Activated CD8-positive, alpha-beta T cell treated with anti-CD3 and anti-CD28 coated beads, Interleukin-2, amount 10 ng/mL, durations not matched to agents 7 days and 5 days (primary cell): Measurements from ENCODE around the gene MOV10L1. TPM values are rescaled to one million over a fixed set of nuclear protein-coding genes. Genes with fewer than 3 reads are reported as not detected.
A peak's percentile ranks its signal among the peaks of the same experiment; 100 is the strongest.
"Not testable (repeated sequence)": the region's sequence is repeated elsewhere in the genome, so short reads cannot be mapped to it uniquely, and the experiment has no call there.

Source experiments
- ATAC-seq: fragments of 150-1000 bp; cut with Tn5 transposase; one replicate; pipeline ENCODE4 v1.10.0; 2021; ENCODE audit warnings: moderate library complexity
- CTCF ChIA-PET: fragments of 350-600 bp; sonication (Branson Sonifier 250); formaldehyde crosslinking; loops from one replicate; lab custom pipeline; 2021; ENCODE audit warnings: antibody characterized with exemption; lab: Charles Lee
- POLR2A ChIA-PET: fragments of 350-600 bp; sonication (Branson Sonifier 250); formaldehyde crosslinking; loops from one replicate; lab custom pipeline; 2021; ENCODE audit warnings: antibody characterized with exemption; lab: Charles Lee
- DNase-seq: peaks from one replicate; pipeline ENCODE4 v3.0.0-alpha.2; 2020
- H3K27ac Mint-ChIP-seq: one replicate; pipeline ENCODE4 v1.8.0; 2021; ENCODE audit warnings: mild to moderate bottlenecking, mixed read lengths
- H3K27me3 Mint-ChIP-seq: one replicate; pipeline ENCODE4 v1.8.0; 2021; ENCODE audit warnings: low read depth, mixed read lengths
- H3K36me3 Mint-ChIP-seq: one replicate; pipeline ENCODE4 v1.8.0; 2021; ENCODE audit warnings: low read depth, mixed read lengths
- H3K4me1 Mint-ChIP-seq: one replicate; pipeline ENCODE4 v1.8.0; 2021; ENCODE audit warnings: low read depth, mixed read lengths
- H3K4me3 Mint-ChIP-seq: one replicate; pipeline ENCODE4 v1.8.0; 2021; ENCODE audit warnings: mild to moderate bottlenecking, mixed read lengths
- H3K9me3 Mint-ChIP-seq: one replicate; pipeline ENCODE4 v1.8.0; 2022; ENCODE audit warnings: mixed read lengths; ENCODE audit not compliant: insufficient read depth
- total RNA-seq, 2 experiments: library from RNA; stranded (reverse); gene quantifications; one replicate each; pipeline ENCODE4 v1.2.3, GENCODE V29; 2021

The MOV10L1 gene
- total RNA-seq, 2 experiments from 2014 or later, result not detected

- Mint-ChIP-seq H3K27ac (no peak overlapping the region), H3K4me1 (peaks cover 3% of the 10 kb centered on the region), H3K9me3 (peaks cover 18% of the 10 kb centered on the region), H3K36me3 (no peaks in the 10 kb centered on the region), H3K4me3 (no peak overlapping the region), H3K27me3 (no peaks in the 10 kb centered on the region)
- ChIA-PET POLR2A (interaction anchor here (2.4 kb wide), 1 partner anchor 27 kb away, joined by 17 read pairs; no protein-coding TSS in a partner anchor), CTCF (interaction anchor here (0.6 to 2.1 kb wide), 3 partner anchors 44 to 64 kb away, joined by 3 to 8 read pairs (median 4); no protein-coding TSS in a partner anchor)
- ATAC-seq, result no peak
- DNase-seq, result no peak
Observed at GRCh38 chr22:50084614-50085021, 5.2 kb upstream of the MOV10L1 start.

DNA sequence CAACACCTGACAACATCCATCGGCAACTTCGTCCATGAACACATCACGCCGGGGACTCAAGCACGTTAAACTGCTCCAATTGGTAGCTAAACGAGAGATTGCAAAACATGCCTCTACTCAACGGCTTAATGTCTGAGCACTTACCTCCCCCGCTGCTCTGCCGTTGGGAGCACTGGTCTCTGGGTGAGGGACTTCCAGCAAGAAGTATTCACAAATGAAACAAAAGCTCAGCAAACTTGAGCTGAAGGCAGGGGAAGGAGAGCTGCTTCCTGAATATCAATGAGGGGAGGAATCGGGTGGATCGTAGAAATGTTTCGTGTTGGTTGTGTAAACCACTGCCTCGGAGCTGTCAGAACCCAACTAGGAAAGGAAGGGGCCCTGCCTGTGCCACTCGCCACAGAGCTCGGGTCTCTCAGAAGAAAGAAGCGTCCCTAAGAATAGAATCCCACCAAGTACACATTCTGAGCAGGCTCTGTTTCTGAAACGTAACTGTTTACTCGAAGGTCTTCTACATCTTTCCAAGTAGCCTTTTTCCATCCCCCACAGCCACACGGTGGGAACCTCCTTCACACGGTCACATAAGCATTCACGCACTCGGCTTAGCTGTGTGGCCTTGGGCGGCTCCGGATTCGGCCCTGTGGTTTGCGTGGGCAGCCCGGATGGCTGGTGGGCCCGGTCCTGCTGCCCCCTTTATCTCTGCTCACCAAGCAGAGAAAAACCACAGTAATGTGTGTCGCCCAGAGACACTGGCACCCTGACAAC, 4.4 kb upstream of the MOV10L1 start, which contains the start of gene MLC1:
Gene MLC1 (minus strand): TSS at position 216 of the 762 bp plus-strand sequence. CDS start 524 bp downstream, outside the sequence.
- CTCF ChIA-PET, result interaction anchor here (0.6 to 2.1 kb wide), 8 partner anchors 20 to 318 kb away, joined by 3 to 9 read pairs (median 4); no protein-coding TSS in a partner anchor
- peaks cover 18% of the 10 kb centered on the region for H3K9me3 Mint-ChIP-seq
- H3K4me1 Mint-ChIP-seq, result peaks cover 3% of the 10 kb centered on the region
- no peaks in the 10 kb centered on the region for H3K27me3 Mint-ChIP-seq
- POLR2A ChIA-PET, result interaction anchor here (1.3 to 2.4 kb wide), 2 partner anchors 20 to 27 kb away, joined by 4 to 17 read pairs; no protein-coding TSS in a partner anchor
- H3K27ac Mint-ChIP-seq, result no peak within 1 kb of the TSS
- no peak within 1 kb of the TSS for H3K4me3 Mint-ChIP-seq
- DNase-seq, result peak; percentile 53
- no peaks in the 10 kb centered on the region for H3K36me3 Mint-ChIP-seq
- ATAC-seq, result no peak

DNA sequence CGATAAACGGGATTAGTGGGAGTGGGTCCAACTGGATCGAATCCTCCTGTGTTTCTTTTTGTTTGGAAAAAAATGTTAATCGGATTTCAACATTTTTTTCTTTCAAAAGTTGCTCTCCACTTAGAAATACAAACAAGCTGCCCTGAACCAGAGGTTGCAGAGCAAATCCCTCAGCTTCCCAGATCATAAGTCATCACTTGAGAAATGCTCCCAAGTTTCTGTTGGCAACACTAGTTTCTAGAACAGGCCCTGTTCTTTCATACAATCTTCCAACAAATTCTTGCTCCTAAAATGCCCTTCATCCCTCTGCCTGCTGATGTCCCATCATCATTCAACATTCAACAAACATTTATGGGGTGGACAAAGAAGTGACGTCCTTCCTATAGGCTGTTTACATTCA, 3.3 kb upstream of the MOV10L1 start:
- Mint-ChIP-seq H3K27ac (no peak overlapping the region), H3K36me3 (no peaks in the 10 kb centered on the region), H3K4me1 (peaks cover 3% of the 10 kb centered on the region), H3K4me3 (no peak overlapping the region), H3K9me3 (peaks cover 18% of the 10 kb centered on the region), H3K27me3 (no peaks in the 10 kb centered on the region)
- ATAC-seq (no peak), DNase-seq (no peak)
- POLR2A ChIA-PET, result interaction anchor here (1.3 to 2.4 kb wide), 2 partner anchors 21 to 25 kb away, joined by 4 to 17 read pairs; no protein-coding TSS in a partner anchor
- CTCF ChIA-PET, result interaction anchor here (1.0 to 2.1 kb wide), 6 partner anchors 19 to 319 kb away, joined by 3 to 9 read pairs (median 4); no protein-coding TSS in a partner anchor

DNA sequence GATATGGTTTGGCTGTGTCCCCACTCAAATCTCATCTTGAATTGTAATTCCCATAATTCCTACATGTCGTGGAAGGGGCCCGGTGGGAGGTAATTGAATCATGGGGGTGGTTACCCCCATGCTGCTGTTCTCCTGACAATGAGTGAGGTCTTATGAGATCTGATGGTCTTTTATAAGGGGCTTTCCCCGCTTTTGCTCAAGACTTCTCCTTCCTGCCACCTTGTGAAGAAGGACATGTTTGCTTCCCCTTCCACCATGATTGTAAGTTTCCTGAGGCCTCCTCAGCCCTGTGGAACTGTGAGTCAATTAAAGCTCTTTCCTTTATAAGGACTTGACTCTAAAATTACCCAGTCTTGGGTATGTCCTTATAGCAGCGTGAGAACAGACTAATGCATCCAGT, 2.8 kb upstream of the MOV10L1 start:
- not testable (repeated sequence) for H3K27me3 Mint-ChIP-seq, H3K36me3 Mint-ChIP-seq, H3K4me1 Mint-ChIP-seq, DNase-seq, H3K27ac Mint-ChIP-seq, H3K4me3 Mint-ChIP-seq, ATAC-seq
- H3K9me3 Mint-ChIP-seq, result peaks cover 18% of the 10 kb centered on the region
- POLR2A ChIA-PET, result interaction anchor here (2.4 kb wide), 1 partner anchor 25 kb away, joined by 17 read pairs; no protein-coding TSS in a partner anchor
- CTCF ChIA-PET, result interaction anchor here (1.2 to 1.8 kb wide), 2 partner anchors 19 to 25 kb away, joined by 3 to 9 read pairs; no protein-coding TSS in a partner anchor

- Mint-ChIP-seq H3K4me3 (no peak overlapping the region), H3K9me3 (peaks cover 18% of the 10 kb centered on the region), H3K36me3 (no peaks in the 10 kb centered on the region), H3K27me3 (peaks cover 3% of the 10 kb centered on the region), H3K27ac (peak overlapping the region; percentile 15), H3K4me1 (peaks cover 3% of the 10 kb centered on the region)
- CTCF ChIA-PET, result interaction anchor here (1.2 kb wide), 1 partner anchor 24 kb away, joined by 3 read pairs; no protein-coding TSS in a partner anchor
- no peak for ATAC-seq
- no peak for DNase-seq
- POLR2A ChIA-PET, result no interaction called here
Observed at GRCh38 chr22:50087646-50088045, 2.2 kb upstream of the MOV10L1 start.

GRCh38 chr22:50088096-50088495, 1.7 kb upstream of the MOV10L1 start:
- H3K4me3 Mint-ChIP-seq, result no peak overlapping the region
- POLR2A ChIA-PET, result no interaction called here

DNA sequence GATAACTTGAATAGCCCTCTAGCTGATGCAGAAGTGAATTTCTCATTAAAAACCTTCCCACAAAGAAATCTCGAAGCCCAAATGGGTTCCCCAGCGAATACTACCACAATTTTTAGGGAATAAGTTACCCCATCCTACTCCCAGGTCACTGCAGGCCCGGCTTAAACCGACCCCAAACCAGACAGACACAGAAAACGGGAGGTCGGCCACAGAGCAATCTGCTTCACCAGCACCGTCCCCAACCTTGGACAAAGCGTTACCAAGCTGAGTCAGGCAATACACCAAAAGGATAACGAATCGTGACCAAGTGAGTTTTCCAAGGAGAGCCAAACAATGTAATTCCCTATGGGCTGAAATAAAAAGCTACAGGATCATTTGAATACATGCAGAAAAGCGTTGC, 575 bp upstream of the MOV10L1 start:
- peaks cover 7% of the 10 kb centered on the region for H3K27me3 Mint-ChIP-seq
- CTCF ChIA-PET, result no interaction called here
- DNase-seq (no peak), ATAC-seq (no peak)
- H3K4me3 Mint-ChIP-seq, result no peak overlapping the region
- H3K27ac Mint-ChIP-seq, result no peak overlapping the region
- POLR2A ChIA-PET, result no interaction called here
- peaks cover 18% of the 10 kb centered on the region for H3K9me3 Mint-ChIP-seq
- H3K36me3 Mint-ChIP-seq, result no peaks in the 10 kb centered on the region
- no peaks in the 10 kb centered on the region for H3K4me1 Mint-ChIP-seq

More at GRCh38 chr22:50088096-50088495, 1.7 kb upstream of the MOV10L1 start:
- CTCF ChIA-PET, result no interaction called here
- H3K36me3 Mint-ChIP-seq, result no peaks in the 10 kb centered on the region
- H3K27ac Mint-ChIP-seq, result no peak overlapping the region
- no peak for ATAC-seq
- peaks cover under 1% of the 10 kb centered on the region for H3K4me1 Mint-ChIP-seq
- H3K27me3 Mint-ChIP-seq, result peaks cover 3% of the 10 kb centered on the region
- H3K9me3 Mint-ChIP-seq, result peaks cover 18% of the 10 kb centered on the region
- DNase-seq, result no peak

GRCh38 chr22:50090412-50090714, 557 bp downstream of the MOV10L1 start:
- DNase-seq (no peak), ATAC-seq (no peak)
- no peak overlapping the region for H3K27ac Mint-ChIP-seq
- POLR2A ChIA-PET, result no interaction called here
- no peaks in the 10 kb centered on the region for H3K4me1 Mint-ChIP-seq
- H3K36me3 Mint-ChIP-seq, result no peaks in the 10 kb centered on the region
- CTCF ChIA-PET, result no interaction called here
- H3K27me3 Mint-ChIP-seq, result peaks cover 9% of the 10 kb centered on the region
- no peak overlapping the region for H3K4me3 Mint-ChIP-seq
- peaks cover 18% of the 10 kb centered on the region for H3K9me3 Mint-ChIP-seq

GRCh38 chr22:50091092-50091768, 1.4 kb downstream of the MOV10L1 start:
- Mint-ChIP-seq H3K4me1 (no peaks in the 10 kb centered on the region), H3K36me3 (no peaks in the 10 kb centered on the region), H3K27ac (no peak overlapping the region), H3K9me3 (peaks cover 18% of the 10 kb centered on the region), H3K27me3 (peaks cover 12% of the 10 kb centered on the region), H3K4me3 (no peak overlapping the region)
- DNase-seq, result no peak
- ChIA-PET POLR2A (no interaction called here), CTCF (no interaction called here)
- no peak for ATAC-seq

DNA sequence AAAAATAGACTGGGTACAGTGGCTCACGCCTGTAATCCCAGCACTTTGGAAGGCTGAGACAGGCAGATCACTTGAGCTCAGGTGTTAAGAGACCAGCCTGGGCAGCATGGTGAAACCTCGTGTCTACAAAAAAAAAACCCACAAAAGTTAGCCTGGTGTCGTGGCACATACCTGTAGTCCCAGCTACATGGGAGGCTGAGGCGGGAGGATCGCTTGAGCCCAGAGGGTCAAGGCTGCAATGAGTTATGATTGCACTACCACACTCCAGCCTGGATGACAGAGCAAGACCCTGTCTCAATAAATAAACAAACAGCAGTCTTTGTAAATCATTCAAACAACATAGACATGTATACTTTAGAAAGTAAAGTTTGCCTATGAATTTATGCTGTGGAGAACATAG, 2.5 kb downstream of the MOV10L1 start:
- H3K9me3 Mint-ChIP-seq, result peaks cover 9% of the 10 kb centered on the region
- DNase-seq (no peak), ATAC-seq (no peak)
- POLR2A ChIA-PET, result no interaction called here
- peaks cover 23% of the 10 kb centered on the region for H3K27me3 Mint-ChIP-seq
- CTCF ChIA-PET, result no interaction called here
- H3K4me1 Mint-ChIP-seq, result no peaks in the 10 kb centered on the region
- H3K27ac Mint-ChIP-seq, result no peak overlapping the region
- no peak overlapping the region for H3K4me3 Mint-ChIP-seq
- no peaks in the 10 kb centered on the region for H3K36me3 Mint-ChIP-seq

DNA sequence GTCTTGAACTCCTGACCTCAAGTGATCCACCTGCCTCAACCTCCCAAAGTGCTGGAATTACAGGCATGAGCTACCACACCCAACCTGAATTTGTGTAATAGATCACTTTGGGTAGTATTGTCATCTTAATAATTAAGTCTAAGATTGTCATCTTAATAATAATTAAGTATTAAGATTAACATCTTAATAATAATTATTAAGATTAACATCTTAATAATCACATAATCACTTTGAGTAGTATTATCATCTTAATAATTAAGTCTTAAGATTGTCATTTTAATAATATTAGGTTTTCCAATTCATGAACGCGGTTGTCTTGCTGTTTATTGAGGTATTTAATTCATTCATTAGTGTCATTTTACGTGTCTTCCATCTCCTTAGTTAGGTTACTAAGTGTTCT, 8.2 kb downstream of the MOV10L1 start:
- Mint-ChIP-seq H3K9me3 (no peaks in the 10 kb centered on the region), H3K27me3 (peaks cover 32% of the 10 kb centered on the region), H3K27ac (no peak overlapping the region), H3K4me1 (peaks cover 21% of the 10 kb centered on the region), H3K36me3 (no peaks in the 10 kb centered on the region), H3K4me3 (no peak overlapping the region)
- ATAC-seq, result no peak
- ChIA-PET POLR2A (no interaction called here), CTCF (no interaction called here)
- no peak for DNase-seq
